Glomerular endothelial cell (primary cell): ENCODE data around the gene PLP2. TPM values are rescaled to one million over a fixed set of nuclear protein-coding genes. Genes with fewer than 3 reads are reported as not detected.
"Not testable (repeated sequence)": the region's sequence is repeated elsewhere in the genome, so short reads cannot be mapped to it uniquely, and the experiment has no call there.

ENCODE experiments used
- DNase-seq: peaks from one replicate; pipeline ENCODE4 v3.0.0-alpha.2; 2011; ENCODE audit warnings: low read depth, low spot score; ENCODE audit errors: extremely low read depth
- total RNA-seq: library from RNA; depleted of rRNA; stranded (reverse); fragments of >200 nt; gene quantifications from 2 replicates; pipeline ENCODE4 v1.2.3, GENCODE V29; 2015

The PLP2 gene
- total RNA-seq, 1 donor from 2014 or later = 50.9 TPM

DNA sequence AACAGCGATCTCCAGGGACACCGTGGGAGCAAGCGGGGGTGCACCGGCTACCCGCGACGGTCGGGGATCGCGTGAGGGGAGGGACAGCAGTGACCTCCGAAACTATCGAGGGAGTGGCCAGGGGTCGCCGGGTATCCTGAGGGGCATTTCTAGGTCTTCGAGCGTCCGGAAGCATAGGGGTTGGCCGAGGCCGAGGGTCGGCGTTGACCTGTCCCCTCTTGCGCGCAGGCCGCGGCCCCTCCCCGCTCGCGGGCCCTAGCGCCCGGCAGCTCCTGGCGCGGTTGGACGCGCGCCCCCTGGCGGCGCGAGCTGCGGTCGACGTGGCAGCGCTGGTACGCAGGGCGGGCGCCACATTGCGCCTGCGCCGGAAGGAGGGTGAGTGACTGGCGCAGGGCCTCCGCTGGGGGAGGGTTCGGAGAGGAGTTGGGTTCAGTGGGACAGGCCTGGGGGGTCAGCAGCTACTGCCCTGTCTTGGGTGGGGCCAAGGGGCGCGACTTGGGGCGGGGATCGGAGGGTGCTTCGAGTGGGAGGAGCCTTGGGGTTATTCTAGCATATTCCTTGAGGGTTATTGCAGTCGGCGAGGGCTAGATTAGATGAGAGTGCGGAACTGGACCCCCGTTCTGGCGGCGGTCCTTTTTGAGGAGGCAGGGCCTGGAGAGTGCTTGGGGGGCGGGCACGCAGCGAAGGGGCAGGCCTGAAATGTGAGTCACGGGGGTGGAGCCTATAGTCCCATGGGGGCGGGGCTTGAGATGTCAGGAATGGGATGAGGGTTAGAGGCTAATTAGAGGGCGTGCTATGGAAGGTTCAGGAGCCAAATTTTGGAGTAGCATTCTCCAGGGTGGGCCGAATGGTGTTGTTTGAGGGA lies 7.9 kb upstream of the PLP2 start:
- no peak for DNase-seq

DNA sequence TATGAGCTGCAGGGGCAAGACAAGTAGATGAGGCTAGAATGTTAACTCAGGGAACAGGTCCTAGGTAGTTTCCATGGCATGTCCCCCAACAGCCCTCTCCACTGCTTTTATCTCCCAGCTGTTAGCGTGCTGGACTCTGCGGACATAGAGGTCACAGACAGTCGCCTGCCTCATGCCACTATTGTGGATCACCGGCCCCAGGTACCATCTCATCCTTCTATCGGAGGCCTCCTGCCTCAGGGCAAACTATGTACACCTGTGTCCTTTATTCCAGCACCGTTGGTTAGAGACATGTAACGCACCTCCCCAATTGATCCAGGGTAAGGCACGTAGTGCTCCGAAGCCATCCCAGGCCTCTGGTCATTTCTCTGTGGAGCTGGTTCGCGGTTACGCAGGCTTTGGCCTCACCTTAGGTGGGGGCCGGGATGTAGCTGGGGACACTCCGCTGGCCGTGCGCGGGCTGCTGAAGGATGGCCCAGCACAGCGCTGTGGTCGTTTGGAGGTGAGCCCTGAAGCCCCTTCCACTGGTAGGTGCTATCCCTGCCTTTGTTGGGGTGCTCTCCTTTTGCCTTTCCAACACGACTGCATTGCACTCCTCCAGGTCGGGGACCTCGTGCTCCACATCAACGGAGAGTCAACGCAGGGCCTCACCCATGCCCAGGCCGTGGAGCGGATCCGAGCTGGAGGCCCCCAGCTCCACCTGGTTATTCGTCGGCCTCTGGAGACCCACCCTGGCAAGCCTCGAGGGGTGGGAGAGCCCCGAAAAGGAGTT lies 6.9 kb upstream of the PLP2 start:
- DNase-seq = no peak

DNA sequence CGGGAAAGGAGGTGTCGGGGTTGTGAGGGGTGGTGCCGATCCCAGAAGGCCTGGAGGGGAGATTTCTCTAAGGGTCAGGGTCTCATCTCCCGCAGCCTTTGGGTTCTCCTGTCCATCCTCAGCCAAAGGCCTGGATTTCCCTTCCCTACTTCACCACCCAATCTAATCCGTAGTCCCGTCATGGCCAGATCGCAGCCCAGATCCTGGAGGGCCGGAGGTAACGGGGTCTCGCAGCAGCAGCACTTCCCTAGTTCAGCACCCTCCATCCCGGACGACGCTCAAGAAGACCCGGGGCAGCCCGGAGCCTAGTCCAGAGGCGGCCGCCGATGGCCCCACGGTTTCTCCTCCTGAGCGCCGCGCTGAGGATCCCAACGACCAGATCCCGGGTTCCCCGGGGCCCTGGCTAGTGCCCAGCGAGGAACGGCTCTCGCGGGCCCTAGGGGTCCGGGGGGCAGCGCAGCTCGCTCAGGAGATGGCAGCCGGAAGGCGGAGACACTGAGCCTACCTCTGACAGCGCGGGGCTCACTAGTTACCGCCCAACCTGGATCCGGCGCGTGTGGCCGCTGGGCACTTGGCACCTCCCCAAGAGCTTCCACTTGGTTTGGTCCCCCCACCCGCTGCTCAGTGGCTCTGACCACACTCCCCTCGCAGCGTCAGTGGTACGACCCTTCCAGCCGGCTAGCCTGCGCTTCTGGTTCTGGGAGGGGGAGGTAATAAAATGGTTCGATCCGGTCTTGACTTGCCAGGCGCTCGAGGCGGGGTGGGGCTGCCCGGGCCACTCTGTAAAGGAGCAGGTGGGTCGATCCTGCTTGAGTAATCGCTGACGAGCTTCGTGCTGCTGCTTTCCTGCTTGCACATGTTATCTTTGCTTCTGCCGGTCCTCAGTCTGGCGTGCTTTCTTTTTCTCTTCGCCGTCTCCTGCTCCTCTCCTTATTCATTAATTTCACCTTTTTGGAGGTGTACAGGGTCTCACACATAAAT lies 5.5 kb upstream of the PLP2 start:
- no peak for DNase-seq

DNA sequence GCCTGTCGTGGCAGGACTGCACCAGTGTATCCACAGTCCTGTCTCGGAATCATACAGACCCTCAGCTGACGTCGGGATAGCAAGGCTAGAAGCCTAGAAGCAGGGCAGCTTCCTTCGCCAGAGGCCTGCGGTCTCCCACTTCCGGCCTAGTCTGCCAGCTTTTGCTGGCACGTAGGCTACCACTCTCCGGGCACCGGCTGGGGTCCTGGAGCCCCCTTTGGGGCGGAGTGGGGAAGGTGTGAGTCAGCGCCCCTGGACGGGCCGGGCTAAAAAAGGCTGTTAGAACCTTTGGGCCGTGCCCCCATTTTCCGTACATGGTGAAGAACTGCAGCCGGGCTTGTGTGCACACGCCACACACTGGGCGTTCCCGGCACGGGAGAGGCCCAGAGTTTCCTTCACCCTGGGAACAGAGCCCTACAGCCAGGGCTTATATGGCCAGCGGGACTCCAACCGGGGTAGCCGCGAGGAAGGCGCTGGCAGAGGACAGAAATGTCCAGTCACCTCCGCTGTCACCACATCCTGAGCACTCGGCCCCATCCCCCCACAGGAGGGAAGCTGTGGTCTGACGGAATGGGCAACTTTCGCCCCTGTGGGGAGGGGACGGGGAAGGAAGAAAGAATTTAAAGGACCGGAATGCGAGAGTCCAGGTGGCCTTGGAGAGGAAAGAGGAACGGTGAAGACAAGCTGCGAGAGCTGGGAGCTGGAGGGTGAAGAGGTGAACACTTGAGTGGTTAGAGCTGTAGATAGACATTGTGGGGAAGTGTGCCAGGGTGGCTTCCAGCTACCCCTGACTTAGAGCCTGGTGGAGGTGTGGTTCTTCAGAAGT lies 4.6 kb upstream of the PLP2 start:
- no peak for DNase-seq

DNA sequence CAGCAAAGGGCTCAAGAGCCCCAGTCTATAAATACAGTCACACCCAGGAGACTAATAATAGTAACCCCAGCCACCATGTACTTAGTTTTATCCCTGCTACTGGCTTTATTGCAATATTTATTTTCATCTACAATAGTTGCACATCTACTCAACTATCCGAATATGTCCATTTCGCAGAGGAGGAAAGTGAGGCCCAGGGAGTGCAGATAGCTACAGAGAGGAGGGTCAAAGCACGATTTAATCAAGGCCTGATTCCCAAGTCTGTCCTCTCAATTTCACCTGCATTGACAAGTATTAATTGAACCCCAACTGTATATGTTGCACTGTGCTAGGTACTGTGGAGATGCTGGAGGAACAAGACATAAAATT lies 4.0 kb upstream of the PLP2 start:
- no peak for DNase-seq

DNA sequence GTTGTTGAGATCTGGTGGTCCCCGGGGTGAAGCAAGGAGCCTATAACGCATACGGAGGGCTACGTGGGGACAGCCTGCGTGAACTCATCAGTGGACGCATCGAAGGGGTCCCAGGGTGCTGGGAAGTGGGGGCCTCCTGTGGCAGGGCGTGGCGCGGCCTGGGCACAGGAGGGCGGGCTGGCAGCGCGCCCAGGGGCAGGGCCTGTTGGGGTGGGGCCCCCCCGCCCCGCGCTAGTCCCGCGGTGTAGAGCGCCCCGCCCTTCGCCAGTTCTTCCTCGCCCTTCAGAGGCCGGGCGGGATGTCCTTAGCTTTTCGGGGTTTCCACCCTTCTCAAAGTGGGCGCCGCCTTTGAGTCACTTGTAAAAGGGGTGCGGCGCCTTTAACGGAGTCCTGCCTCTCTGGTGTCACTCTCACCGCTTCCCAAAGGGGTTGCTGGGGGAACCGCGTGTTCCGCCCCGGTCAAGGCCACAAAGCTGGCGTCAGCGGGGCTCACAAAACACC lies 632 bp downstream of the PLP2 start:
- no peak for DNase-seq

DNA sequence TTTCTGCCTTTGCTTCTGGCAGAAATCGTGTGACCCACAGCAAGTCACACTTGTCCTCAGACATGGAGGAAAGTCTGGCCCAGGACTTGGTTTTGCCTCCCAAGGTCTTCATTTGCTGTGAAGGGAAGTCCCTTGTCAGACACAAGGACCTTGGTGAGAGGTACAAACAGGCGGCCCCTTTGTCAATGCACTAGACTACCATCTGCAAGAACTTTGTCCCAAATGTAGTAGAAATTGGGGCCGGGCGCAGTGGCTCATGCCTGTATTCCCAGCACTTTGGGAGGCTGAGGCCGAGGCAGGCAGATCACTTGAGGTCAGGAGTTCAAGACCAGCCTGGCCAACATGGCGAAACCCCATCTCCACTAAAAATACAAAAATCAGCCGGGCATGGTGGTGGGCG lies 1.8 kb downstream of the PLP2 start:
- not testable (repeated sequence) for DNase-seq

DNA sequence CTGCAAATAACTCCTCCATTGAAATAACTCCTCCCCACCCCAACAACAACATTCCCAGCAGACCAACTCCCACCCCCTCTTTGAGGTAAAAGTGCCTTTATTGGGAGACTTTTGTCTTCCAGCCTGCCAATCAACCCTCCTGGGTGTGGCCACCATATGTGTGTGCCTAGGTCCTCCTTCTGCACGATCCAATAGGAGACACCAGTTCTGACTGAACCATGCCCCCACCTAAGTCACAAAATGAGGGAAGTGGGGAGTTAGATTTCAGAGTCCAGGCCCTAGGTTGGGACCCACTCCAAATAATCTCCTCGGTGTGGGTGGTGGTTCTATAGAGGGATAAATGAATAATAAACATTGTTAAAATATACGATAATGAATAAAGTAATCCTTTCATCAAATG lies 3.0 kb downstream of the PLP2 start:
- DNase-seq = no peak

DNA sequence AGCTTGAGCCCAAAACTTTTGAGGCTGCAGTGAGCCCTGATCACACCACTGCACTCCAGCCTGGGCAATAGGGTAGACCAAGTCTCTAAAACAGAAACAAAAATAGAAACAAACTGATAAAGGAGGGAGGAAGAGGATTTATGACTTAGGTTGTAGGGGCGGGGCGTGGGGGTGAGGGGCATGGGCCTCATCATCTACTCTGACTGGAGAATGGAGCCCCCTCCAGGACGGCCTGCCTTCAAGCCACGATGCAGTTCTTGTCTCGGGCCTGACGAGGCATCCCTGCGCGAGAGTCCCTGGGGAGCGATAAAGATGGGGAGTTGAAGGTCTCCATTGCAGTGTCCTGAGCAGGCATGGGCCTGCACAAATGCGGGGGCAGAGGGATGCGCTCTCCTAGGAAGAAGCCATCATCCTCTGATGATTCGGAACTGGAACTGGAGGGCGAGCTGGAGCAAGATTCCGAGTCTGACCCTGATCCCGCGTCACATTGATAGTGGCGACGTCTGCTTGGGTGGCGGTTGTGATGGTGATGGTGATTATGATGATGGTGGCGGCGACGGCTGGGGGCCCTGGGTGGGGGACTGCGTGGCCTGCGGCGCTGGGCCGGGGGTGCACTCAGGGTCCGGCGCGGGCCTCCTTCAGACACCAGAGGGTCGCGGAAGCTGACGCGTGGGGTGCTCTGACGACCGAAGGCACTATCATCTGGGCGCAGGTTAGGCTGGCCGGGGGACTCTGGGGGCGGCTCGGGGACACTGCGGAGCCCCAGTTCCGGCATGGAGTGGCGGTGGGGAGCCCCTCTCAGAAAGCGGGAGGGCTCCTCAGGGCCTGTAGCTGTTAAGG lies 4.0 kb downstream of the PLP2 start:
- no peak for DNase-seq

DNA sequence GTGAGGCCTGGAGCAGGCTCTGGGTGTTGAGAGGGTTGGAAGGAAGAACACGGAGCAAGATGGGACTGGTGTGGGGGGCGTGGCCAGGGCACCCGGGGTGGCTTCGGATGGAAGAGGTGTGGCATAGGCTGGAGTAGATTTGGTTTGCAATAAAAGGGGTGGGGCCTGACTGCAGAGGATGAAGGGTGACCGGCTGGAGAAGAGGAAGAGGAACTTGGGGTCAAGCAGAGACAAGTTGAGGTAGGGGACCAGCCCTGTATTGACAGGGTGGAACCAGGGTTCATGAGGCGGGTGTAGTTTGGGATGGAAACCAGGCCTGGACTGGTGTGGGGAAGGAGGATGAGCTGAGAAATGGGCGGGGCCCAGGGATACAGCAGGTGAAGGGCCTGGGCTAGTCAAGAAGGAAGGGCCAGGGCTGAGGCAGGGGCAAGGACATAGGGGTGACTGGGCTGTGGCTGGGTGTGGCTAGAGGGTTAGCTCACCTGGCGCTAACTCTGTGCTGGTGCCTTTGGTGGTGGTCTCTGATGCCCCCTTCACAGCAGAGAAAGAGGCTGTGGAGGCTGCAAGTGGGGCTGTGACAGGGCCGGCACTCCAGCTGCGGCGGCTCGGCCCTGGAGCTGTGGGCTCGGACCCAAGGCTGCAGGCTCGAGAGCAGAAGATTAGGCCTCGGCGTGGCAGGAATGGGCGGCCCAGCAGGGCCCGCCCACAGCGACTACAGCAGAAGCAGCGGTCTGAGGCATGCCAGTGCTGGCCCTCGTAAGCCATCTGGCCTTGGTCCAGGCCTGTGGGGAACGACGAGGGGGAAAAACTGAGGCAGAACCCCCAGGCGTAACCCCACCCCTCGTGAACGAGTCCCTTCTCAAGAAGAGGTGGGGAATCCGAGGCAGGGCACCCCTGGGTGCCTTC lies 5.0 kb downstream of the PLP2 start:
- no peak for DNase-seq

DNA sequence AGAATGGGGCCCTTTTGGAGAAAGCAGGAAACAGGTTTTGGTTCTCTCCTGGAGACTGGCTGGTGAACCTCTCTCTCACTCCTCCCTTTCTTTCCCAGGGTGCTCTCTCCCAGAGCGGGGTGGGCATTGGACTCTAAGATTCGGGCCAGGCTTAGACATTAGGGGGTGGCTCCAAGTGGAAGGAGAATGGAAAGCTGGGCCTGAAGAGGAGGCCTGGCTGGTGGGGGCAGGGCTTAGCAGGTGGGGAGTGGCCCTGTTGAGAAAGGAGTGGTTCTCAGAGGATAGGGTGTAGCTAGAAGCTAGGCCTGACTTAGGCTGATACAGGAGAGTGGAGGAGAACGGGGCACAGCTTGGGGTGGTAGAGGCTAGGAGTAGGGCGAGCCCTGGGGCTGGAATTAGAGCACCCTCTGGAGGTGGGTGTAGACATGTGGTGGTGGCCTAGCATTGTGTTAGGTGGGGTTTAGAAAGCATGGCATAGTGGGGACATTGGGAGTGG lies 5.7 kb downstream of the PLP2 start:
- no peak for DNase-seq

DNA sequence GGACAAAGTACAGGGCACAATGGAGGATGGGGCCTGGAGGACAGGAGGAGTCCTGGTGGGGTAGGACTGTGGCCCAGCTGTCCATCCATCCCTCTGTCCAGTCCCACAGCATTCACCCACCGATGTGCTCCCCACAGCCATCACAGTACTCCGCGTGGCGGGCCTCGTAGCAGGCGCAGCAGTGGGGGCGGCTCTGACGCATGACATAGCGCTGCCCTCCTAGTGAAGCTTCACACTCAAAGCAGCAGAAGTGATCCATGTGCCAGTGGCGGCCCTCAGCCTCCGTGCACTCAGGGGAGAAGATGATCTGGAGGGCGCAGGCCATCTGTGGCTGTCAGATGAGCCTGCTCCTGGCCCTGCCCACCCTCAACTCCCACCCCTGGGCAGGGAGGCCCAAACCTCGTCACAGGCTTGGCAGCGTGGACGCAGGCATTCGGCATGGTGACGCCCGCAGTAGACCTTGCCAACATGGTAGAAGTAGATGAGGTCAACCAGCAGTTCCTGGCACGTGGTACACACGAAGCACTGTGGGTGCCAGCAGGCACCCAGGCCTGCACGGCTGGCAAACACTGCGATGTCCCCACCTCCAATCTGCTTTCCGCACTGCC lies 6.3 kb downstream of the PLP2 start:
- DNase-seq = no peak

DNA sequence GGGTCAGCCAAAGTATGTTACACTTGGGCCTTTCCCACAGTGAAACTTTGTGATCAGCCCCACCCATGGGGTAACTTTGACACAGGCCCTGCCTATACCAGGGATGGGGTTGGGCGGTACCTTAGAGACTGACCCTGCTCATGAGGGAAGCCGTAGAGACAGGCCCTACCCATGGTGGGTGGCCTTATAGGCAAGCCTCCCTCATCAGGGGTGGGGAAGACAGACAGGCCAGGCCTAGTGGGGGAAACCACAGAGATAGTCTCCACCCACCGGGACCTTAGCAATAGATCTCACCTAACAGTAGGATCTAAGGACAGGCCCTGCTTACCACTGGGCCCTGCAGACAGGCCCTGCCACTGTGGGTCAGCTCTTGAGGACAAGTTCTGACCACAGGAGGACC lies 6.8 kb downstream of the PLP2 start:
- no peak for DNase-seq

DNA sequence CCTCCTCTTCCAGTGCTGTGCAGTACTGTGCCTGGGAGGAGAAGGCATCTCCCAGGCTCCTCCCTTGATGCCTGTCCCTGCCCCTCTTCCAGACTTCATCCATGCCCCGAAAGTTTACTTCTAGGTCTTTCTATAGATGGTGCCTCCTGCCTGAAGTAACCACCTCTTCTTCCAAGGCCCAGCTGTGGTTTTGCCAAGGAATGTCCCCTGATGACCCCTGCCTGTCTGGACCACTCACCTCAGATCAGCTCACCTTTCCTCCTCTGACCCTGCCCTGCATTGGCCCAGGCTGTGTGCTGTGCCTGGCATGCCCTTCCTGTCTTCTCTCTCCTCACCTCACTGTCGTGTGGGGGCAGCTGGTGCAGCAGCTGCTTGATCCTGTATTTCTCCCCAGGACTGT lies 7.7 kb downstream of the PLP2 start:
- DNase-seq = no peak

DNA sequence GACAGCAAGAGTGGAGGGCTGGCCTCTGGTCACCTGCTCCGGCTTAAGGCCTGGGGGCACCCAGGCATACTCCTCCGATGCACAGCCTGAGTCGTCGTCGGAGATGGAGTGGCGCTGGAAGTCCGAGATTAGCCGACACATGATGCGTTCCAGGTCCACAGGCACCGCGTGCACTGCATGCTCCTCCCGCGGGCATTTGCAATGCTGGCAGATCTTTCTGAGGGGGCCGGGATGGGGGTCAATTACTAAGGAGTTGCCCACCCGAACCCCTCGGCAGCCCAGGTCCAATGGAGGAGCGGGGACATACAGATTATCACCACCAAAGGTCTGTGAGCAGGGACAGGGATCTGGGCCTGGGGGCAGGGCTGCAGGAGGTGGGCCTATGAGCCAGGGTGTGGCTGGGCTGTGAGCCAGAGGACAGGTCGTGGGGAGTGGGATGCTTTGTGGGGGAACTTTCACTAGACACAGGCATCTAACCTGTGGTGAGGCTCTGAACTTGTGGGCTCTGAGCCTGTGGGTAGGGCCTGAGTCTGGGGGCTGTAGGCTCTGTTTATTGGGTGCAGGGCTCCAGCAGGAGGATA lies 12.1 kb downstream of the PLP2 start:
- no peak for DNase-seq

DNA sequence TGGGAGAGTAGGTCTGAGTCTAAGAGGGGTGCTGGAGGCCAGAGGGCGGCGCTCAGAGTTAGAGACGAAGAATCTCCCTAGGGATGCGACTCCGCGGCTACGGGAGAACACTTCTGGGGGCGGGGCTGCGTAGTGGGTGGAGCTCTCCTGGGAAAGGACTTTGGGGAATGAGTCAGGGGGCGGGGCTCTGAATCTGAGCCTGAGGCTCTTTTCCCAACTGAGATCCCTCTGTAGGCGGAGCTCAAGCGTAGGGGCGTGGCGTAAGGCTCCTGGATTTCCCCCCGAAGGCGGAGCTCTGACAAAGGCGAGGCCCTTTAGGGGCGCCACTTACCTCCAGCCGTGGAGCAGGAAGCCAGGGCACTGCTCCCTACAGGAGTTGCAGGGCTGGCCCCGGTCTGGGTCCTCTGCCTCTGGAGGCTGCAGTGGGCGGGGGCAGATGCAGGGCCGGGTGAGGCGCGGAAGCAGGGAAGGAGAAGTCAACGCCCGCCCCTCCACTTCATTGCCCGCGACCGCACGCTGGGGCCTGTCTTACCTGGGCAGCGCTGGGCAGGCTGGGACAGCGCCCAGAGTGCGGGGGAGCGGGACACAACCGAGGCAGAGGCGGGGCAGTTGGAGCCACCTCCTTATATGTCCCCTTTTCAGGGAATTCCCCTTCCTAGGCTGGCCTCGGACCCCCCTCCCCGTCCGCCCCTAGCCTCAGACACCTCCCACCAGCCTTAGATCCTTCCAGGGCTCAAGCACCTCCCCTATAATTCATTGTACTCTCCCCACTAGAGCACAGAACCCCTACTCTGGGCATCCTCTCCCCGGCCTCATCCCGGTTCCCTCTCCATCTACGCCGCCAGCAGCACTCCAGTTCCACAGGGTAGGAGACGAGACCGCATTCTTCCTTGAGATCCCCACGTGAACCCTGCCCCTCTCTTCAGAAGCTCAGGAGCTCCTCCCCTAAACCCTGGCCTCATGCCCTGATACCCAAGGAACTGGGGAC lies 12.9 kb downstream of the PLP2 start:
- no peak for DNase-seq
